ENCODE data around the gene CACNB2.
"Not testable (repeated sequence)": the region's sequence is repeated elsewhere in the genome, so short reads cannot be mapped to it uniquely, and the experiment has no call there.

The CACNB2 gene

DNA sequence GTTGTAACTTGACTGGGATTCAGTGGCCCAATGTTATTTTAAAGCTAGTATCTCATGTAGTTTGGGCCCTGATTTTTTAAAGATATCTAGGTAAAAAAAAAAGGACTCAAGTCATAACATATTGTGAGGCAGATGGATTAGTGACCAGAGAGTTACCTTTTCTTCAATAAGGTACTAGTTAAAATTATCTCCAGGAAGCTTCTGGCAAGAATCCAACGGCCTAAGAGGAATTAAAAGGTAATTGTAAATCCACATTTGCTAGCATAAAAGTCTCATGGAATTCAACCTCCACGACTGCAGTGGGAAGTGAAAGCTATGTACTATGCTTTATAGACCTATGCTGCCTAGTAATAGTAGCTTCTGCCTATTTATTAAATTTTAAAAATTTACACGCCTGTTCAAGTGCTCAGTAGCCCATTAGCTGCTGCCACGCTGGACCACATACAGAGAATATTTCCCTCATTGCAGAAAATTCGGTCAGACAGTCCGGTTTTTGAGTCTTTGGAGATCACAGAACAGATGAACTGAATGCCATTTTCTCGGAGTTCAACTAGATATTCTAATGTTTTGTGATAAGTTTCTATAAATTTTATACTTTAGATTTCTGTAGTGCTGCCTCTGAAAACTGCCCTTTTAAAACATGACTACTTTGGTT is 392.8 kb downstream of the CACNB2 start:
- no peak for DNase-seq

DNA sequence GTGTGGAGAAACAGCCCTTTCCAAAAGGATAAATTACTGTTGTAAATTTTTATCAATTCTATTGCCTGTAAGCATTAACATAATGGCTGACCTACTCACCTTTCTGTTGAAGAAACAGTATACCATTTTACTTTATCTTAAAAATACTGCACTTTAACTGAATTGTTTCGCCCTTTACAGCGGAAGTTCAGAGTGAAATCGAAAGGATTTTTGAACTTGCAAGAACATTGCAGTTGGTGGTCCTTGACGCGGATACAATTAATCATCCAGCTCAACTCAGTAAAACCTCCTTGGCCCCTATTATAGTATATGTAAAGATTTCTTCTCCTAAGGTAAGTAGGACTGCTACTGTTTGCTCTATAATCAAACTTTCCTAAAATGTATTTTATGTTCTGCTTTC is 393.7 kb downstream of the CACNB2 start:
- DNase-seq = no peak

DNA sequence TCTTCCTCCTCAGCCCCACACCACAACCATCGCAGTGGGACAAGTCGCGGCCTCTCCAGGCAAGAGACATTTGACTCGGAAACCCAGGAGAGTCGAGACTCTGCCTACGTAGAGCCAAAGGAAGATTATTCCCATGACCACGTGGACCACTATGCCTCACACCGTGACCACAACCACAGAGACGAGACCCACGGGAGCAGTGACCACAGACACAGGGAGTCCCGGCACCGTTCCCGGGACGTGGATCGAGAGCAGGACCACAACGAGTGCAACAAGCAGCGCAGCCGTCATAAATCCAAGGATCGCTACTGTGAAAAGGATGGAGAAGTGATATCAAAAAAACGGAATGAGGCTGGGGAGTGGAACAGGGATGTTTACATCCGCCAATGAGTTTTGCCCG is 399.1 kb downstream of the CACNB2 start:
- DNase-seq = no peak

DNA sequence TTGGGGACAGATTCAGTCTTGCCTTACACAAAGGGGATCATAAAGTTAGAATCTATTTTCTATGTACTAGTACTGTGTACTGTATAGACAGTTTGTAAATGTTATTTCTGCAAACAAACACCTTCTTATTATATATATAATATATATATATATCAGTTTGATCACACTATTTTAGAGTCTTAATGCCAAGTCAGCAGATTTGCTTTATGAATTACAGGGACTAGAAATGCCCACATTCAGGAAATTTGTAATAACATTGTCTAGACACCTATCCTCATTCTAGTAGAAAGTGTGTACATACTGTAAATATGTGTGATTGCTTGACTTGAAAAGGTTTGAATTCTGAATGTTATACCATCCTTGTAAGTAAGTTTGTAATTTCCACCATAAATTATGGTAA is 400.0 kb downstream of the CACNB2 start:
- no peak for DNase-seq

DNA sequence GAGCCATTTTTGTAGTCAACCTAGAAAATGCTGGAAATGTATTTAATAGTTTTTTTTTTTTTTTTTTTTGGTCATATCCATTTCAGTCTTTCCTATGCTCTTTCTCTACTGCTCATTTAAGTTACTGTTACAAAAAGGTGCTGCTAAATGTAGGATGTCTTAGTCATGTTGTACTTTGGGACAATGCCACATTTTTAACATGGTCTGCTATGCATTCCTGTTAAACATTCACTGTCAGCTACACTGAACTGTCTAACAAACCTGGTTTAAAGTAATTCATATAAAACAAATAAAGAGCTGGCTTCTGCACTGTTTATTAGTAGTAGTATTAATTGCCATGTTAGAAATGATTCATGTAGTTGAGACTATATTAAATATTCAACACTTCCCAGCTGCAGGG is 402.6 kb downstream of the CACNB2 start:
- no peak for DNase-seq

DNA sequence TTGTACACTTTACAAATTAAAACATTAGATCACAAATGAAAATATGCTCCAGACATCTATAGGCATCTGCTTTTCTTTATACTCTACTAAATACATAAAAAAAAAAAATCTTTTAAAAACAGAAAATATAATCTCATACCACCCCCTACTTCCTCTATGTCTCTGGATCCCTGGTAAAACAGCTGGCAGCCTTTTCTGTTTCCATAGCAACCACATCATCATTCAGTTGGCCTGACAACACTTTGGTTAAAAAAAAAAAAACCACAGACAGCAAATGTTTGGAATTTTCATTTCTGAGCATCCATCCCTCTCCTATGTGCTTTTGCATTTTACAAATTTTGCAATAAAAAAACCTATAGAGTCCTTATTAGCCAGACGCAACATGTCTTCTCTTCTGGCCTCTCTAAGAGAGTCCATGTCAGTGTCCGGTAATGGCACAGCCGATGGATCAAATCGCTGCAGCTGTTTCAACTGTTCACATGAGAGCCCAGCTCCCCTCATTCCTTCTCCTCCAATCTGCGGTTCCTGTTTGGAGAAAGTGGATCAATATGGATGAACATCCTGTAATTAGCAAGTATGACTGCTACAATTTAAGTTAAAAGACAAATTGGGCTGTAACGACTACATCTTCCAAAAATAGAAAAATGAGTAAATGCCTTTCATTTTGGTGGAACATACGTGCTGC is 405.5 kb downstream of the CACNB2 start:
- DNase-seq = no peak

DNA sequence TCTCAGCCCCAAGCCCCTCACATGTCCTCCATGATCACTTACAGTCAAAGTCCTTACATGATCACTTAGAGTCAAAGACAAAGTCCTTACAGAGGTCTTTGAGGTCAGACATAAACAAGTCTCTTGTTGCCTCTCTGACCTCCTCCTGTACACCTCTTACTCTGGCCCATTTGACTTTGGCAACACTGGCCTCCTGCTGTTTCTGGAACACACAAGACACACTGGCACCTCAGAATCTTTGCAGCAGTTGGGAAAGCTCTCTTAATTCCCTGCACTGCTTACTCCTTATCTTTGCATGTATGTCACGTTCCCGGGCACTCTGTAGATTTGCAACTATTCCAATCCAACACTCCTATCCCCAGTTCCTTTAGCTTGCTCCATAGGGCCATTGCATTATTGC is 408.9 kb downstream of the CACNB2 start:
- DNase-seq = no peak

DNA sequence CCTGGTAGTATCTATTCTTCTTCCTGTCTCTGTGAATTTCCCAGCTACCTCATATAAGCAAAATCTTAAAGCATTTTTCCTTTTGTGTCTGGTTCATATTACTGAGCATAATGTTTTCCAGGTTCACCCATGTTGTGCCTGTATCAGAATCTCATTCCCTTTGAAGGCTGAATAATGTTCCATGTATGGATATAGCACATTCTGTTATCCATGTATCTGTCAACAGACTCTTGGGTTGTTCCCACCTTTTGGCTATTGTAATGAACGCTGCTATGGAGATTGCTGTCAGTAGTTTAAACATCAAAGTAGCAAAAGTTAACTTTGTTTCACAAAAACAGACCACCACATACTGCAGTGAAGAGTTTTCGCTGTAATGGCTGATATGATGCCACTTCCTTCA is 411.2 kb downstream of the CACNB2 start:
- no peak for DNase-seq

DNA sequence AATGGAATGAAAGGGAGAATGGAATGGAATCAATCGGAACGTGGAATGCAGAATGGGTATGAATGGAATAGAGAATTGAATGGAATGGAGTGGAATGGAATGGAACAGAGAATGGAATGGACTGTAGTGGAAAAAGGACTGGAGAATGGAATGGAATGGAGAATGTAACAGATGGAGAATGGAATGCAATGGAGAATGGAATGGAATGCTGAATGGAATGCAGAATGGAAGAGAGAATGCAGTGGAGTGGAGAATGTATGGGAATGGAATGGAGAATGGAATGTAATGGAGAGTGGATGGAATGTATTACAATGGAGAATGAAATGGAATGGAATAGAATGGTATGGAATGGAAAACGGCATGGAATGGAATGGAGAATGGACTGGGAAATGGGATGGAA is 414.3 kb downstream of the CACNB2 start:
- DNase-seq = no peak

DNA sequence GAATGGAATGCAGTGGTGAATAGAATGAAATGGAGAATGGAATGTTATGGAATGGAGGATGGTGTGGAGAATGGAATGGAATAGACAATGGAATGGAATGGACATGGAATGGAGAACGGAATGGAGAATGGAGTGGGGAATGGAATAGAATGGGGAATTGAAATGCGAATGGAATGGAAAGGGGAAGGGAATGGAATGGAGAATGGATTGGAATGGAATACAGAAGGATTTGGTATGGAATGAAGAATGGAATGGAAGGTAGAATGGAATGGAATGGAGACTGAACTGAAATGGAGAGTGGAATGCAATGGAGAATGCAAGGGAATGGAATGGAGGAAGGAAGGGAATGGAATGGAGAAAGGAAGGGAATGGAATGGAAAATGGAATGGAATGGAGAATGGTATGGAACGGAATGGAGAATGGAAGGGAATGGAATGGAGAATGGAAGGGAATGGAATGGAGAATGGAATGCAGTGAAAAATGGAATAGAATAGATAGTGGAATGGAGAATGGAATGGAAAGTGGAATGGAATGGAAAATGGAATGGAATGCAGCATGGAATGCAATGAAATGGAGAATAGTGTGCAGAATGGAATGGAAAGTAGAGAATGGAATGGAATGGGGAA is 416.4 kb downstream of the CACNB2 start:
- no peak for DNase-seq

DNA sequence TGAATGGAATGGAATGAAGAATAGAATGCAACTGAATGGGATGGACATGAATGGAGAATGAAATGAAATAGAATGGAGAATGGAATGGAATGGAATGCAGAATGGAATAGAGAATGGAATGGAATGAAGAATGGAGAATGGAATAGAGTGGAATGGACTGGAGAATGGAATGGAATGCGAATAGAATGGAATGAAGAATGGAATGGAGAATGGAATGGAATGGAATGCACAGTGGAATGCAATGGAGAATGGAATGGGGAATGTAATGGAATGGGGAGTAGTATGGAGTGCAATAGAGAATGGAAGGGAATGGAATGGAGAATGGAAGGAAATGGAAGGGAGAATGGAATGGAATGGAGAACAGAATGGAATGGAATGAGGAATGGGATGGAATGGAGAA is 417.7 kb downstream of the CACNB2 start:
- no peak for DNase-seq

DNA sequence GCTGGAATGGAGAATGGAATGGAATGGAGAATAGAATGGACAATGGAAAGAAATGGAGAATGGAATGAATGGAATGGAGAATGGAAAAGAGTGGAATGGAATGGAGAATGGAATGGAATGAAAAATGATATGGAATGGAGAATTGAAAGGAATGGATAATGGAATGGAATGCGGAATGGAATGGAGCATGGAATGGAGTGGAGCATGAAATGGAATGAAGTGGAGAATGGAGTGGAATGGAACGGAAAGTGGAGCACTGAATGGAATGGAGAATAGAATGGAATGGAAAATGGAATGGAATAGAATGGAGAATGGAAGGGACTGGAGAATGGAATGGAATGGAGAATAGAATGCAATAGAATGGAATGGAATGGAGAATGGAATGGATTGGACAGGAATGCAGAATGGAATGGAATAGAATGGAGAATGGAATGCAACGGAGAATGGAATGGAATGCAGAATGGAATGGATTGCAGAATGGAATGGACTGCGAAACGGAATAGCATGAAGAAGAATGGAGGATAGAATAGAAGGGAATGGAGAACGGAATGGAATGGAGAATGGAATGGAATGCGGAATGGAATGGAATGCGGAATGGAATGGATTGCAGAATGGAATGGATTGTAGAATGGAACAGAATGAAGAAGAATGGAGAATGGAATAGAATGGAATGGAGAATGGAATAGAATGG is 421.8 kb downstream of the CACNB2 start:
- no peak for DNase-seq

DNA sequence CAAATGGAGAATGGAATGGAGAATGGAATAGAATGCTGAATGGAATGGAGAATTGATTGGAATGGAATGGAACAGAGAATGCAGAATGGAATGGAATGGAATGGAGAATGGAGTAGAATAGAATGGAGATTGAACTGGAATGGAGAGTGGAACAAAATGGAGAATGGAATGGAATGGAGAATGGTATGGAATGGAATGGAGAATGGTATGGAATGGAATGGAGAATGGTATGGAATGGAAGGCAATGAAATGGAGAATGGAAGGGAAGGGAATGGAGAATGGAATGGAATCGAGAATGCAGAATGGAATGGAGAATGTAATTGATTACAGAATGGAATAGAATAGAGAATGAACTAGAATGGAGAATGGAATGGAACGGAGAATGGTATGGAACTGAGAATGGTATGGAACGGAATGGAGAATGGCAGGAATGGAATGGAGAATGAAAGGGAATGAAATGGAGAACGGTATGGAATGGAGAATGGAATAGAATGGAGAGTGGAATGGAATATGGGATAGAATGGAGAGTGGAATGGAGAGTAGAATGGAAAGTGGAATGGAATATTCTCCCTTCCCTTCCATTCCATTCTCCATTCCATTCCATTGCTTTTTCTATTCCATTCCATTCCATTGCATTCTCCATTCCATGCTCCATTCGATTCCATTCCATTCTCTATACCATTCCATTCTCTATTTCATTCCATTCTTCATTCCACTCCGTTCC is 422.9 kb downstream of the CACNB2 start:
- no peak for DNase-seq

DNA sequence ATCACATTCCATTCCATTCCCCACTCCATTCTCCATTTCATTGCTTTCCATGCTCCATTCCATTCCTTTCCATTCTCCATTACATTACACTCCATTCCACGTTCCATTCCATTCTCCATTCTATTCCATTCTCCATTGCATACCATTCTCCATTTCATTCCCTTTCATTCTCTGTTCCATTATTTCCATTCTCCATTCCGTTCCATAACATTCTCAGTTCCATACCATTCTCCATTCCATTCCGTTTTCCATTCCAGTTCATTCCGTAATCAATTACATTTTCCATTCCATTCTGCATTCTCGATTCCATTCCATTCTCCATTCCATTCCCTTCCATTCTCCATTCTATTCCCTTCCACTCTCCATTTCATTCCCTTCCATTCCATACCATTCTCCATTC is 424.8 kb downstream of the CACNB2 start:
- no peak for DNase-seq

DNA sequence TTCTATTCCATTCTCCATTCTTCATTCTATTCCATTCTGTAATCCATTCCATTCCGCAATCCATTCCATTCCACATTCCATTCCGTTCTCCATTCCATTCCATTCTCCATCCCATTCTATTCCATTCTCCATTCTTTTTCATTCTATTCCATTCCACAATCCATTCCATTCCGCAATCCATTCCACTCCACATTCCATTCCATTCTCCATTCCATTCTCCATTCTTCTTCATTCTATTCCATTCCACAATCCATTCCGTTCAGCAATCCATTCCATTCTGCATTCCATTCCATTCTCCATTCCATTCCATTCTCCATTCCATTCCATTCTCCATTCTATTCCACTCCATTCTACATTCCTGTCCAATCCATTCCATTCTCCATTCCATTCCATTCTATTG is 426.0 kb downstream of the CACNB2 start:
- DNase-seq = no peak

DNA sequence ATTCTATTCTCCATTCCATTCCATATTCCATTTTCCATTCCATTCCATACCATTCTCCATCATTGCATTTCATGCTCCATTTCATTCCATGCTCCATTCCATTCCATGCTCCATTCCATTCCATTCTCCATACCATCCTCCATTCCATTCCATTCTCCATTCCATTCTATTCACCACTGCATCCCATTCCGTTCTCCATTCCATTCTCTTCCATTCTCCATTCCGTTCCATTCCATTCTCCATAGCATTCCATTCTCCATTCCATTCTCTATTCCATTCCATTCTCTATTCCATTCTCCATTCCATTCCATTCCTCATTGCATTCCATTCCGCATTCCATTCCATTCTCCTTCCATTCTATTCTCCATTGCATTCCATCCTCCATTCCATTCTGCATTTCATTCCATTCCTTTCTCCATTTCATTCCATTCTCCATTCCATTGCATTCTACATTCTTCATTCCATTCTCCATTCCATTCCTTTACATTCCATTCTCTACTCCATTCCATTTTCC is 427.2 kb downstream of the CACNB2 start:
- no peak for DNase-seq

DNA sequence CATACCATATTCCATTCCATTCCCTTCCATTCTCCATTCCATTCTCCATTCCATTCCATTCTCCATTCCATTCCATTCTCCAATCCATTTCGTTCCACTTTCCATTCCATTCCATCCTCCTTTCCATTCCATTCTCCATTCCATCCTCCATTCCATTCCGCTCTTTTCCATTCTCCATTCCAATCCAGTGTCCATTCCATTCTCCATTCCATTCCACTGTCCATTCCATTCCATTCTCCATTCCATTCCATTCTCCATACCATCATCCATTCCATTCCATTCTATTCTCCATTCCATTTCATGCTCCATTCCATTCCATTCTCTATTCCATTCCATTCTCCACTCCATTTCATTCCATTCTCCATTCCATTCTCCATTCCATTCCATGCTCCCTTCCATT is 430.2 kb downstream of the CACNB2 start:
- not testable (repeated sequence) for DNase-seq

DNA sequence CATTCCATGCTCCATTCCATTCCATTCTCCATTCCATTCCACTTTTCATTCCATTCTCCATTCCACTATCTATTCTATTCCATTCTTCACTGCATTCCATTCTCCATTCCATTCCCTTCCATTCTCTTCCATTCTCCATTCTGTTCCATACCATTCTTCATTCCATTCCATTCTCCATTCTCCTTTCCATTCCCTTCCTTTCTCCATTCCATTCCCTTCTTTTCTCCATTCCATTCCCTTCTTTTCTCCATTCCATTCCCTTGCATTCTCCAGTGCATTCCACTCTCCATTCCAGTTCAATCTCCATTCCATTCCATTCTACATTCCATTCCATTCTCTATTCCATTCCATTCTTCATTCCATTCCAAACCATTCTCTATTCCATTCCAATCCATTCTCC is 430.9 kb downstream of the CACNB2 start:
- DNase-seq = no peak

DNA sequence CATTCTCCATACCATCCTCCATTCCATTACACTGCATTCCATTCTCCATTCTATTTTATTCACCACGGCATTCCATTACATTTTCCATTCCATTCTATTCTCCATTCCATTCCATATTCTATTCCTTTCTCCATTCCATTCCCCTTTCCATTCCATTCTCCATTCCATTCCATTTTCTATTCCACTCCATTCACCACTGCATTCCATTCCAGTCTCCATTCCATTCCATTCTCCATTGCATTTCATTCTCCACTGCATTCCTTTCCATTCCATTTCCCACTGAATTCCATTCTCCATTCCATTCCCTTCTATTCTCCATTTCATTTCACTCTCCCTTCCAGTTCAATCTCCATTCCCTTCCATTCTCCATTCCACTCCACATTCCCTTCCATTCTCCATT is 431.6 kb downstream of the CACNB2 start:
- no peak for DNase-seq

DNA sequence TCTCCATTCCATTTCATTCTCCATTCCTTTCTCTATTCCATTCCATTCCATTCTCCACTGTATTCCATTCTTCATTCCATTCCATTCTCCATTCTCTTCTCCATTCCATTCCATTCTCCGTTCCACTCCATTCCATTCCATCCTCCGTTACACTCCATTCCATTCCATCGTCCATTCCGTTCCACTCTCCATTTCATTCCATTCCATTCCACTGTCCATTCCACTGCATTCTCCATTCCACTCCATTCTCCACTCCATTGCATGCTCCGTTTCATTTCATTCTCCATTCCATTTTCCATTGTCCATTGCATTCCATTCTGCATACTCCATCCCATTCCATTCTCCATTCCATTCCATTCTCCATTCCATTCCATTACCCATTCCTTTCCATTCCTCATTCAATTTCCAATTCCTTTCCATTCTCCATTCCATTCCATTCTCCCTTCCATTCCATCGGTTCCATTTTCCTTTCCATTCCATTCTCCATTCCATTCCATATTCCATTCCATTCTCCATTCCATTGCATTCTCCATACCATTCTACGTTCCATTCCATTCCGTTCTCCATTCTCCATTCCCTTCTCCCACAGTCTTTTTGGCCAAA is 432.8 kb downstream of the CACNB2 start:
- DNase-seq = no peak

DNA sequence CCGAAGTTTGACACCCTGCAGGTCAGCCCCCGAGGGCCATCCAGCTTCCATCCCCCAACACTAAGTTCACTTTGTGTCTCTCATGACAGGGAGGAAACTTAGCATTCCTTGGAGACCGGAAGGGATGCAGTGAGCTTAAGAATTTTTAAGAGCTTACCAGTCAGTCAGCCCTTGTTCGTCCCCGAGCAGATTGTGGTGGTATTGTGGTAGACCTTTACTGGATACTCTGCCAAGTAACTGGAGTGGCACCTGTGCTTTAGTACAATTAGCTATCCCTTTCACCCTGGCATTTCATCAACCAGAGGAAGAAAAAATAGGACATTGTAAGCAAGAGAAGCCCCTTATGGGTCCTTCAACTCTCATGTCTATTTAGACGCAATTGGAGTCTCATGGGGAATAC is 436.4 kb downstream of the CACNB2 start:
- no peak for DNase-seq

DNA sequence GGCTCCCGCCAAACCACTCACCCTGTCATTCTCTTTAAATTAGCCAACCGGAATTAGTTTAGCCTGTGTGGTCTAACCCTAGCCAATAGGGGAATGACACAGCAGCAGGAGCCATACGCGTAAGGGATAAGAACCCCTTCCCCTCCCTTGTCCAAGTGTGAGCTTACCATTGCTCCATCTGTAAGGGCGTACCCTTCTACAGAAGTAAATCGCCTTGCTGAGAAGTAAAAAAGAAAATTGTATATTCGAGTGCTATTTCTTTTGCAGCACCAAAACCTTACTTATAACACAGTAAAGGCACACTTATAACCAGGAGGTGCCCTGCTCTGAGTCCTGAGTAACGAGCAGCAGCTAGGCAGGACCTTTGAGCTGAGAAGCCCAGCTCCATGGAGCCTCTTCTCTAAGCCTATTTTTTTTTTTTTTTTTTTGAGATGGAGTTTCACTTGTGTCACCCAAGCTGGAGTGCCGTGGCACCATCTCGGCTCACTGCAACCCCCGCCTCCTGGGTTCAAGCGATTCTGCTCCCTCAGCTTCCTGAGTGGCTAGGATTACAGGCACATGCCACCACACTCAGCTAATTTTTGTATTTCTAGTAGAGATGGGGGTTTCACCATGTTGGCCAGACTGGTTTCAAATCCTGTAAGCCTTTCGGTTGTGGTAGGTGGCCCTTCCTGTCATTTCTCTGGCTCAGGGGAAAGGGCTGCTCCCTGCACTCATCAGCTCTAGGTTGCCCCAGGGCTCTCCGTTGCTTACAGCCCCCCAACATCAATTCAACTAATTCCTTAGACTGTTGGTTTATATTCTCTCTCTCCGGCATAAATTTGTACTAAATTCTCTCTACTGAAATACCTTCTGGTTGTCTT is 437.8 kb downstream of the CACNB2 start:
- no peak for DNase-seq
